GM12878 (cell line): ENCODE data around the gene HSF2BP. TPM values are rescaled to one million over a fixed set of nuclear protein-coding genes. Genes with fewer than 3 reads are reported as not detected.
"Not testable (repeated sequence)": the region's sequence is repeated elsewhere in the genome, so short reads cannot be mapped to it uniquely, and the experiment has no call there.

Experiments used
- ATAC-seq: fragments of 200-7000 bp; cut with Tn5 transposase; 3 replicates; pipeline ENCODE4 v1.9.1; 2020; ENCODE audit warnings: mild to moderate bottlenecking, moderate library complexity
- BruUV-seq: library from RNA; stranded (reverse); fragments of 400-500 nt; replicated peaks from 2 replicates; lab custom pipeline; 2021; lab: Mats Ljungman, UMichigan
- CTCF ChIA-PET: fragments of 300-600 bp; sonication (Branson Sonifier 250); formaldehyde crosslinking; extraction: SDS; loops from one replicate; lab custom pipeline; 2021; ENCODE audit warnings: inconsistent platforms; lab: Yijun Ruan, JAX
- POLR2A ChIA-PET: fragments of 350-600 bp; formaldehyde crosslinking; extraction: SDS; loops from one replicate; lab custom pipeline; 2021; ENCODE audit warnings: inconsistent platforms; lab: Charles Lee
- RAD21 ChIA-PET: fragments of 300-600 bp; sonication (Branson Sonifier 250); formaldehyde crosslinking; loops from one replicate; lab custom pipeline; 2023; ENCODE audit warnings: antibody characterized with exemption; ENCODE audit not compliant: unreplicated experiment; lab: Charles Lee
- SMC1A ChIA-PET: fragments of 300-600 bp; sonication (Branson Sonifier 250); formaldehyde crosslinking; loops from one replicate; lab custom pipeline; 2023; ENCODE audit not compliant: unreplicated experiment, uncharacterized antibody; lab: Charles Lee
- DNase-seq: peaks from one replicate; pipeline ENCODE4 v3.0.0-alpha.2; 2011; ENCODE audit warnings: low read depth, low spot score
- FAIRE-seq: peaks from 3 replicates; lab custom pipeline; 2011; peaks lifted over from hg19 to GRCh38; lab: Jason Lieb, UNC
- H2AFZ ChIP-seq: 2 replicates; pipeline ENCODE4 v1.6.0; 2011; ENCODE audit warnings: low read depth, low read length, control low read depth; ENCODE audit not compliant: control insufficient read depth
- H3K27ac ChIP-seq: 2 replicates; pipeline ENCODE4 v1.5.1; 2011; ENCODE audit warnings: control low read depth; ENCODE audit not compliant: control insufficient read depth, insufficient read depth
- H3K27me3 ChIP-seq, 2 experiments: replicated peaks in 1 of 2; 2 replicates each; pipeline versions ENCODE4 v1.6.0 to v1.6.1; 2011; ENCODE audit warnings: low read length in 1 of 2; ENCODE audit not compliant: control insufficient read depth in 2 of 2, insufficient read depth in 2 of 2
- H3K36me3 ChIP-seq, 2 experiments: 2 replicates each; pipeline ENCODE4 v1.5.1; 2011; ENCODE audit warnings: low read length in 1 of 2; ENCODE audit not compliant: control insufficient read depth in 2 of 2, insufficient read depth in 2 of 2
- H3K4me1 ChIP-seq: 2 replicates; pipeline ENCODE4 v1.6.1; 2011; ENCODE audit warnings: mild to moderate bottlenecking, low read length, moderate library complexity, mixed read lengths; ENCODE audit not compliant: control insufficient read depth, insufficient read depth
- H3K4me2 ChIP-seq: 2 replicates; pipeline ENCODE4 v1.6.0; 2011; ENCODE audit warnings: control low read depth; ENCODE audit not compliant: control insufficient read depth, insufficient read depth
- H3K4me3 ChIP-seq: fragments of 200-600 bp; sonication (generic); 2 replicates; pipeline ENCODE4 v1.5.1; 2016
- H3K79me2 ChIP-seq: 2 replicates; pipeline ENCODE4 v1.6.0; 2011; ENCODE audit warnings: low read length; ENCODE audit not compliant: control insufficient read depth, insufficient read depth
- H3K9ac ChIP-seq: 2 replicates; pipeline ENCODE4 v1.8.0; 2011; ENCODE audit warnings: low read length, control low read depth, mixed read lengths; ENCODE audit not compliant: control insufficient read depth, insufficient read depth
- H3K9me3 ChIP-seq: replicated peaks from 3 replicates; pipeline ENCODE4 v1.5.1; 2011; ENCODE audit warnings: mild to moderate bottlenecking, low read length; ENCODE audit not compliant: control insufficient read depth, insufficient read depth
- H4K20me1 ChIP-seq: 2 replicates; pipeline ENCODE4 v1.6.0; 2011; ENCODE audit not compliant: control insufficient read depth, insufficient read depth
- WGBS: methylation state at CpG from one replicate; pipeline ENCODE4 v1.1.6; 2016; ENCODE audit warnings: low lambda C conversion rate; ENCODE audit not compliant: insufficient replicate concordance, insufficient coverage; ENCODE audit errors: missing lambda C conversion rate; 5-methylcytosine and 5-hydroxymethylcytosine counted together
- in situ Hi-C: fragments of 300-500 bp; cut with MboI; formaldehyde crosslinking; loops from 9 replicates; pipeline ENCODE4 v1.14.3; 2018; ENCODE audit warnings: mixed read lengths
- intact Hi-C: fragments of 100-400 bp; cut with micrococcal nuclease; formaldehyde crosslinking; loops from one replicate; pipeline ENCODE4 v1.14.2; 2022; ENCODE audit not compliant: unreplicated experiment
- polyA plus RNA-seq, 11 experiments: library from polyadenylated mRNA; depleted of rRNA in 4 of 11; unstranded in 6 of 11; stranded (reverse) in 5 of 11; fragments of >200 nt; fragmentation: Nextera tagmentation in 4 of 11; fragmentation: Illumina TruSeq in 1 of 11; extraction: Ambion mirVana in 4 of 11; extraction: Trizol in 1 of 11; gene quantifications; 1 replicate in 1 of 11; 2 replicates in 10 of 11; pipeline versions ENCODE4 v1.2.1 to v1.2.3, GENCODE V29; 2011 to 2016; ENCODE audit warnings: inconsistent platforms in 2 of 11, missing spikeins in 2 of 11, low read depth in 1 of 11
- total RNA-seq, 4 experiments: library from RNA; depleted of rRNA in 3 of 4; stranded (reverse); fragments of >200 nt in 3 of 4; fragmentation: Illumina TruSeq in 1 of 4; extraction: Trizol in 1 of 4; gene quantifications; 2 replicates each; pipeline versions ENCODE4 v1.2.1 to v1.2.3, GENCODE V29; 2013 to 2021

The HSF2BP gene
- total and polyA plus RNA-seq, 10 of the 15 experiments (the other 5 are each of a cell fraction or from before 2014, with no cell fraction given) = 0.07 to 0.81 (median 0.35) TPM

DNA sequence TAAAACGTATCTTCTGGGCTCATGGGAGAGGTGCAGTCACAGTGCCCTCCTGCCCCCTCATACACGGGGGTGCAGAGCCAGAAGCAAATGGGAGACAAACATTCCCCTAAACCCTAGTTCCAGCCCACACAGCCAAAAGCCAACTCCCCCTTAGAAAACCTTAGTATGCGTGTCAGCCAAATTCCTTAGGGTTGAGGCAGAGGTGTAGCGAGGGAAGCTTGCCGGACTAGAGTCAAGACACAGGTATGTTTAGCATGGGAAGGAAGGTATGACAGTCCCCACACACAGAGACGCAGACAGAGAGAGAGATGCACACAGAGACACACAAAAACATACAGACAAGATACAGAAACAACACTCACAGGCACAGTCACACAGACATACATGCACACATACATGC, 141.6 kb downstream of the HSF2BP start:
- H3K4me2 ChIP-seq, RAD21 ChIA-PET, BruUV-seq, SMC1A ChIA-PET, CTCF ChIA-PET, H2AFZ ChIP-seq, H3K36me3 ChIP-seq, FAIRE-seq, ATAC-seq, H4K20me1 ChIP-seq, H3K27ac ChIP-seq, H3K79me2 ChIP-seq, H3K4me1 ChIP-seq, intact Hi-C loops, POLR2A ChIA-PET, H3K4me3 ChIP-seq, H3K9ac ChIP-seq, H3K27me3 ChIP-seq, in situ Hi-C loops, H3K9me3 ChIP-seq, DNase-seq: not testable (repeated sequence)
- no CpG with 5 or more reads among the region's 6 CpGs for WGBS

GRCh38 chr21:43516860-43517627, 142.2 kb downstream of the HSF2BP start:
- SMC1A ChIA-PET, H3K36me3 ChIP-seq, POLR2A ChIA-PET, H3K79me2 ChIP-seq, intact Hi-C loops, H3K4me2 ChIP-seq, CTCF ChIA-PET, BruUV-seq, H3K4me1 ChIP-seq, ATAC-seq, H3K27me3 ChIP-seq, RAD21 ChIA-PET, H3K27ac ChIP-seq, H3K4me3 ChIP-seq, DNase-seq, H2AFZ ChIP-seq, FAIRE-seq, H3K9ac ChIP-seq, in situ Hi-C loops, H4K20me1 ChIP-seq, H3K9me3 ChIP-seq: not testable (repeated sequence)
- WGBS = no CpG with 5 or more reads among the region's 10 CpGs

- WGBS = no CpG with 5 or more reads among the region's 4 CpGs
- POLR2A ChIA-PET, FAIRE-seq, BruUV-seq, H3K79me2 ChIP-seq, H3K4me1 ChIP-seq, DNase-seq, H3K4me2 ChIP-seq, H3K36me3 ChIP-seq, RAD21 ChIA-PET, H3K4me3 ChIP-seq, intact Hi-C loops, in situ Hi-C loops, CTCF ChIA-PET, H3K27ac ChIP-seq, H2AFZ ChIP-seq, H3K27me3 ChIP-seq, ATAC-seq, H4K20me1 ChIP-seq, H3K9ac ChIP-seq, H3K9me3 ChIP-seq, SMC1A ChIA-PET: not testable (repeated sequence)
Observed at GRCh38 chr21:43516295-43516847, 142.9 kb downstream of the HSF2BP start.

- H3K9ac ChIP-seq, H3K27me3 ChIP-seq, H3K4me3 ChIP-seq, intact Hi-C loops, FAIRE-seq, POLR2A ChIA-PET, BruUV-seq, H3K9me3 ChIP-seq, H3K4me1 ChIP-seq, in situ Hi-C loops, H4K20me1 ChIP-seq, RAD21 ChIA-PET, H3K36me3 ChIP-seq, H3K4me2 ChIP-seq, ATAC-seq, H2AFZ ChIP-seq, SMC1A ChIA-PET, H3K79me2 ChIP-seq, DNase-seq, CTCF ChIA-PET, H3K27ac ChIP-seq: not testable (repeated sequence)
- WGBS = no CpG with 5 or more reads among the region's 3 CpGs
Observed at GRCh38 chr21:43514834-43515233, 144.5 kb downstream of the HSF2BP start.
